Trophoblast cell (in vitro differentiated cells and primary cell): ENCODE results near the gene CD81.
A peak's percentile ranks its signal among the peaks of the same experiment; 100 is the strongest.

Experiments
- DNase-seq, 2 donors: peaks; one replicate each; pipeline ENCODE4 v3.0.0-alpha.2; 2016
- H2AFZ ChIP-seq: 2 replicates; pipeline ENCODE4 v1.6.1; 2013; ENCODE audit warnings: low read length, moderate library complexity, mild to moderate bottlenecking; ENCODE audit not compliant: insufficient read depth, poor library complexity
- H2AK5ac ChIP-seq: 2 replicates; pipeline ENCODE4 v1.6.1; 2013; ENCODE audit warnings: mild to moderate bottlenecking, low read length
- H2BK120ac ChIP-seq: 2 replicates; pipeline ENCODE4 v1.6.1; 2013; ENCODE audit warnings: low read length, mild to moderate bottlenecking, moderate library complexity; ENCODE audit not compliant: insufficient read depth, poor library complexity
- H2BK12ac ChIP-seq: 2 replicates; pipeline ENCODE4 v1.6.1; 2013; ENCODE audit warnings: mild to moderate bottlenecking, low read length, moderate library complexity
- H2BK5ac ChIP-seq: 2 replicates; pipeline ENCODE4 v1.6.1; 2013; ENCODE audit warnings: low read length, low read depth, moderate library complexity, mild to moderate bottlenecking; ENCODE audit not compliant: poor library complexity
- H3K14ac ChIP-seq: 2 replicates; pipeline ENCODE4 v1.6.1; 2013; ENCODE audit warnings: mild to moderate bottlenecking, low read length
- H3K18ac ChIP-seq: 2 replicates; pipeline ENCODE4 v1.6.1; 2013; ENCODE audit warnings: mild to moderate bottlenecking, low read length
- H3K23ac ChIP-seq: 2 replicates; pipeline ENCODE4 v1.6.1; 2013; ENCODE audit warnings: low read length
- H3K27ac ChIP-seq: 2 replicates; pipeline ENCODE4 v1.5.1; 2013; ENCODE audit warnings: low read depth, mild to moderate bottlenecking, inconsistent platforms, low read length, moderate library complexity
- H3K27me3 ChIP-seq: 2 replicates; pipeline ENCODE4 v1.6.1; 2013; ENCODE audit warnings: inconsistent platforms, mild to moderate bottlenecking, low read length, moderate library complexity; ENCODE audit not compliant: insufficient read depth
- H3K36me3 ChIP-seq, 2 experiments: 1 replicate in 1 of 2; 2 replicates in 1 of 2; pipeline ENCODE4 v1.6.1; 2013; ENCODE audit warnings: low read length in 2 of 2, mild to moderate bottlenecking in 2 of 2, moderate library complexity in 1 of 2; ENCODE audit not compliant: insufficient read depth in 2 of 2, control insufficient read depth in 1 of 2
- H3K4ac ChIP-seq: 2 replicates; pipeline ENCODE4 v1.6.1; 2013; ENCODE audit warnings: low read depth, mild to moderate bottlenecking, low read length, moderate library complexity
- H3K4me1 ChIP-seq, 2 experiments: 1 replicate in 1 of 2; 2 replicates in 1 of 2; pipeline ENCODE4 v1.6.1; 2013; ENCODE audit warnings: low read length in 2 of 2, mild to moderate bottlenecking in 2 of 2, moderate library complexity in 1 of 2; ENCODE audit not compliant: insufficient read depth in 2 of 2, control insufficient read depth in 1 of 2
- H3K4me2 ChIP-seq: 2 replicates; pipeline ENCODE4 v1.6.1; 2013; ENCODE audit warnings: inconsistent platforms, mild to moderate bottlenecking, low read length, moderate library complexity
- H3K4me3 ChIP-seq: 2 replicates; pipeline ENCODE4 v1.5.1; 2013; ENCODE audit warnings: mild to moderate bottlenecking, low read depth, low read length, inconsistent platforms
- H3K79me1 ChIP-seq: one replicate; pipeline ENCODE4 v1.6.1; 2013; ENCODE audit warnings: low read length
- H3K79me2 ChIP-seq: 2 replicates; pipeline ENCODE4 v1.6.1; 2013; ENCODE audit warnings: low read length, mild to moderate bottlenecking; ENCODE audit not compliant: control insufficient read depth, insufficient read depth, poor library complexity
- H3K9ac ChIP-seq: 2 replicates; pipeline ENCODE4 v1.6.1; 2013; ENCODE audit warnings: mild to moderate bottlenecking, low read length
- H3K9me3 ChIP-seq: 2 replicates; pipeline ENCODE4 v1.6.1; 2013; ENCODE audit warnings: low read depth, mild to moderate bottlenecking, control low read depth, inconsistent platforms, low read length; ENCODE audit not compliant: insufficient read depth
- H4K12ac ChIP-seq: 2 replicates; pipeline ENCODE4 v1.6.1; 2013; ENCODE audit warnings: low read depth, mild to moderate bottlenecking, low read length, moderate library complexity
- H4K8ac ChIP-seq: 2 replicates; pipeline ENCODE4 v1.6.1; 2013; ENCODE audit warnings: low read depth, mild to moderate bottlenecking, low read length, moderate library complexity
- H4K91ac ChIP-seq: one replicate; pipeline ENCODE4 v1.6.1; 2013; ENCODE audit warnings: low read depth, mild to moderate bottlenecking, low read length, moderate library complexity
- WGBS: extraction: QIAGEN DNeasy Blood & Tissue Kit; methylation state at CpG from one replicate; pipeline ENCODE4 v1.1.7; 2013; ENCODE audit warnings: missing lambda C conversion rate; ENCODE audit not compliant: insufficient read length, insufficient coverage; ENCODE audit errors: extremely low coverage; 5-methylcytosine and 5-hydroxymethylcytosine counted together

CD81 gene

GRCh38 chr11:2437516-2437915, 60.4 kb downstream of the CD81 start:
- WGBS: no CpG with 5 or more reads among the region's 4 CpGs
- Histone ChIP-seq H3K27ac (no peak overlapping the region), H3K79me2 (no peaks in the 10 kb centered on the region), H3K14ac (no peak overlapping the region), H2AK5ac (no peak overlapping the region), H2BK5ac (no peak overlapping the region), H4K8ac (no peak overlapping the region), H3K9me3 (peaks cover 17% of the 10 kb centered on the region), H3K4me3 (peak overlapping the region; percentile 30), H2BK12ac (no peak overlapping the region), H4K91ac (no peak overlapping the region), H4K12ac (no peak overlapping the region), H3K4me1 (no peaks in the 10 kb centered on the region), H3K27me3 (no peaks in the 10 kb centered on the region), H3K4me2 (no peak overlapping the region), H3K4ac (no peak overlapping the region), H3K9ac (no peak overlapping the region), H3K23ac (no peak overlapping the region), H3K18ac (no peak overlapping the region), H3K36me3 (no peaks in the 10 kb centered on the region), H3K79me1 (no peaks in the 10 kb centered on the region), H2BK120ac (no peak overlapping the region), H2AFZ (no peak overlapping the region)
- DNase-seq: no peak

- Histone ChIP-seq H2BK12ac (no peak overlapping the region), H2BK5ac (no peak overlapping the region), H2BK120ac (no peak overlapping the region), H3K23ac (no peak overlapping the region), H3K4me3 (no peak overlapping the region), H3K27me3 (peaks cover 15% of the 10 kb centered on the region), H3K4ac (no peak overlapping the region), H2AK5ac (no peak overlapping the region), H2AFZ (no peak overlapping the region), H4K8ac (no peak overlapping the region), H4K91ac (no peak overlapping the region), H3K9me3 (peaks cover 13% of the 10 kb centered on the region), H3K4me2 (no peak overlapping the region), H3K14ac (no peak overlapping the region), H3K79me1 (no peaks in the 10 kb centered on the region), H3K36me3 (no peaks in the 10 kb centered on the region), H4K12ac (no peak overlapping the region), H3K18ac (no peak overlapping the region), H3K9ac (no peak overlapping the region), H3K4me1 (no peaks in the 10 kb centered on the region), H3K27ac (no peak overlapping the region), H3K79me2 (no peaks in the 10 kb centered on the region)
- no peak for DNase-seq
- no CpG with 5 or more reads among the region's 3 CpGs for WGBS
Measured at GRCh38 chr11:2439820-2440219, 62.7 kb downstream of the CD81 start.

GRCh38 chr11:2440646-2441045, 63.5 kb downstream of the CD81 start:
- no peaks in the 10 kb centered on the region for H3K79me1 ChIP-seq
- H3K9ac ChIP-seq: no peak overlapping the region
- no peak overlapping the region for H2BK120ac ChIP-seq
- no peak overlapping the region for H4K91ac ChIP-seq
- no peak overlapping the region for H3K27ac ChIP-seq
- no CpG with 5 or more reads among the region's 8 CpGs for WGBS
- H3K14ac ChIP-seq: no peak overlapping the region
- no peak overlapping the region for H3K4ac ChIP-seq
- H2AFZ ChIP-seq: no peak overlapping the region
- H3K36me3 ChIP-seq: no peaks in the 10 kb centered on the region
- no peak overlapping the region for H4K8ac ChIP-seq
- H4K12ac ChIP-seq: no peak overlapping the region
- no peak overlapping the region for H2AK5ac ChIP-seq
- H3K18ac ChIP-seq: no peak overlapping the region
- no peaks in the 10 kb centered on the region for H3K79me2 ChIP-seq
- no peak overlapping the region for H2BK12ac ChIP-seq
- H3K4me1 ChIP-seq: no peaks in the 10 kb centered on the region
- no peak overlapping the region for H3K4me2 ChIP-seq
- H3K4me3 ChIP-seq: no peak overlapping the region
- peaks cover 22% of the 10 kb centered on the region for H3K27me3 ChIP-seq
- peak; percentile 15 to 37 for DNase-seq
- H3K23ac ChIP-seq: no peak overlapping the region
- peaks cover 15% of the 10 kb centered on the region for H3K9me3 ChIP-seq
- H2BK5ac ChIP-seq: no peak overlapping the region

GRCh38 chr11:2441171-2441570, 64.1 kb downstream of the CD81 start:
- Histone ChIP-seq H3K9me3 (peaks cover 14% of the 10 kb centered on the region), H3K4me2 (no peak overlapping the region), H2BK5ac (no peak overlapping the region), H3K23ac (no peak overlapping the region), H3K79me1 (no peaks in the 10 kb centered on the region), H2AFZ (no peak overlapping the region), H3K79me2 (no peaks in the 10 kb centered on the region), H3K9ac (no peak overlapping the region), H2AK5ac (no peak overlapping the region), H3K14ac (no peak overlapping the region), H4K8ac (no peak overlapping the region), H3K18ac (no peak overlapping the region), H3K27ac (no peak overlapping the region), H3K27me3 (peaks cover 27% of the 10 kb centered on the region), H3K4me1 (no peaks in the 10 kb centered on the region), H3K4me3 (no peak overlapping the region), H4K12ac (no peak overlapping the region), H4K91ac (no peak overlapping the region), H3K4ac (no peak overlapping the region), H3K36me3 (no peaks in the 10 kb centered on the region), H2BK120ac (no peak overlapping the region), H2BK12ac (no peak overlapping the region)
- WGBS: no CpG with 5 or more reads among the region's 4 CpGs
- no peak for DNase-seq
